HEK293T (cell line): Measurements from ENCODE around the gene OR10A3.
"Not testable (repeated sequence)": the region's sequence is repeated elsewhere in the genome, so short reads cannot be mapped to it uniquely, and the experiment has no call there.

Experiments
- ARNT ChIP-seq: fragments of 450-650 bp; IDR thresholded peaks from 2 replicates; pipeline ENCODE4 v1.6.1; 2017; ENCODE audit warnings: mild to moderate bottlenecking
- BHLHE40 ChIP-seq: fragments of 450-650 bp; IDR thresholded peaks from 2 replicates; pipeline ENCODE4 v1.6.1; 2016; ENCODE audit warnings: mild to moderate bottlenecking, moderate library complexity, borderline replicate concordance
- CTBP1 ChIP-seq: fragments of 450-650 bp; IDR thresholded peaks from 2 replicates; pipeline ENCODE4 v1.6.1; 2016; ENCODE audit warnings: borderline replicate concordance
- FOXA1 ChIP-seq: fragments of 450-650 bp; IDR thresholded peaks from 2 replicates; pipeline ENCODE4 v1.6.1; 2016; ENCODE audit warnings: mild to moderate bottlenecking
- FOXK2 ChIP-seq: fragments of 450-650 bp; IDR thresholded peaks from 2 replicates; pipeline ENCODE4 v1.6.1; 2016; ENCODE audit warnings: mild to moderate bottlenecking
- FOXM1 ChIP-seq: fragments of 450-650 bp; IDR thresholded peaks from 2 replicates; pipeline ENCODE4 v1.6.1; 2017; ENCODE audit warnings: mild to moderate bottlenecking, borderline replicate concordance
- L3MBTL2 ChIP-seq: fragments of 450-650 bp; conservative IDR thresholded peaks from 2 replicates; pipeline ENCODE4 v1.6.1; 2016; ENCODE audit warnings: mild to moderate bottlenecking
- LEF1 ChIP-seq: fragments of 450-650 bp; IDR thresholded peaks from 2 replicates; pipeline ENCODE4 v1.6.1; 2017; ENCODE audit warnings: mild to moderate bottlenecking, borderline replicate concordance
- NFRKB ChIP-seq: fragments of 450-650 bp; IDR thresholded peaks from 2 replicates; pipeline ENCODE4 v1.6.1; 2016; ENCODE audit warnings: mild to moderate bottlenecking, moderate library complexity
- PKNOX1 ChIP-seq: fragments of 450-650 bp; IDR thresholded peaks from 2 replicates; pipeline ENCODE4 v1.6.1; 2016
- SP1 ChIP-seq: fragments of 450-650 bp; IDR thresholded peaks from 2 replicates; pipeline ENCODE4 v1.6.1; 2017
- SUZ12 ChIP-seq: fragments of 450-650 bp; IDR thresholded peaks from 2 replicates; pipeline ENCODE4 v1.6.1; 2016; ENCODE audit warnings: mild to moderate bottlenecking
- TARDBP ChIP-seq: fragments of 450-650 bp; IDR thresholded peaks from 2 replicates; pipeline ENCODE4 v1.6.1; 2016

GRCh38 chr11:7987560-7987883, 46.0 kb upstream of the OR10A3 start:
- not testable (repeated sequence) for TF ChIP-seq SP1, BHLHE40, PKNOX1, SUZ12, FOXM1, L3MBTL2, FOXA1, FOXK2, LEF1, ARNT, TARDBP, CTBP1, NFRKB
